Measurements from ENCODE around the gene GCNT1. TPM values are rescaled to one million over a fixed set of nuclear protein-coding genes. Genes with fewer than 3 reads are reported as not detected.
"Not testable (repeated sequence)": the region's sequence is repeated elsewhere in the genome, so short reads cannot be mapped to it uniquely, and the experiment has no call there.

Gene GCNT1
- total and polyA plus RNA-seq, 12 donors: 0.66 to 8.1 (median 1.9) TPM

DNA sequence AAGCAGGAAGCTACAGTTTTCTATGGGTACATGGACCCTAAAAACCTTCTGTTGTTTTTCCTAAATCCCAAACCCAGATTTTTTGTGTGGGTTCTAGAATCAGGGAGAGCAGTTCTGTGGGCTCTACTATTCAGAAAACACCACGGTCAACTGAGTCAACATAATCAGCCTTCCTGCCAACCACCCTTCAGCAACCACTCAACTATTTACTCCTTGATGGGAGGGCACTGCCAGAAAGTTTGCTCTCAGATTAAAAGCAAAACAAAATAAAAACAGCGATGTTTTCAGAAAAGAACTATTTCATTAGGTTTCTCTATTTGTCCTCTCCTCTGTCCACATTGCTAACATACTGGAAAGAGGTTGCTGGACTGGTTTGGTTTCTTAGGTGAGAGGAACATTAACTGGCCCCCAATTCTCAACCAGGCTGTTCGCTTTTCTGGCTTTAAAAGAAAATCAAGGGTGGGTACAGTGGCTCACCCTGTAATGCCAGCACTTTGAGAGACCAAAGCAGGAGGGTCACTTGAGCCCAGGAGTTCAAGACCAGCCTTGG, 72.3 kb downstream of the GCNT1 start:
- no peaks in the 10 kb centered on the region for H3K27me3 ChIP-seq
- DNase-seq (no peak), ATAC-seq (no peak)
- TF ChIP-seq, protein P1, sequence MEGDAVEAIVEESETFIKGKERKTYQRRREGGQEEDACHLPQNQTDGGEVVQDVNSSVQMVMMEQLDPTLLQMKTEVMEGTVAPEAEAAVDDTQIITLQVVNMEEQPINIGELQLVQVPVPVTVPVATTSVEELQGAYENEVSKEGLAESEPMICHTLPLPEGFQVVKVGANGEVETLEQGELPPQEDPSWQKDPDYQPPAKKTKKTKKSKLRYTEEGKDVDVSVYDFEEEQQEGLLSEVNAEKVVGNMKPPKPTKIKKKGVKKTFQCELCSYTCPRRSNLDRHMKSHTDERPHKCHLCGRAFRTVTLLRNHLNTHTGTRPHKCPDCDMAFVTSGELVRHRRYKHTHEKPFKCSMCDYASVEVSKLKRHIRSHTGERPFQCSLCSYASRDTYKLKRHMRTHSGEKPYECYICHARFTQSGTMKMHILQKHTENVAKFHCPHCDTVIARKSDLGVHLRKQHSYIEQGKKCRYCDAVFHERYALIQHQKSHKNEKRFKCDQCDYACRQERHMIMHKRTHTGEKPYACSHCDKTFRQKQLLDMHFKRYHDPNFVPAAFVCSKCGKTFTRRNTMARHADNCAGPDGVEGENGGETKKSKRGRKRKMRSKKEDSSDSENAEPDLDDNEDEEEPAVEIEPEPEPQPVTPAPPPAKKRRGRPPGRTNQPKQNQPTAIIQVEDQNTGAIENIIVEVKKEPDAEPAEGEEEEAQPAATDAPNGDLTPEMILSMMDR (IDR thresholded peaks at IDR 0.05): no peak
- 69 to 88% methylated on average over 3 of the region's 3 CpGs for WGBS, 2 donors
- intact Hi-C loops (cut with DNase I): loop anchor here in 3 of 10 donors (10.0 kb wide), 3 partner anchors 67 to 1083 kb away; partner anchors contain the start of gene GCNT1 (in 1 of the 3)
- H3K4me3 ChIP-seq: no peak overlapping the region
- no peaks in the 10 kb centered on the region for H3K36me3 ChIP-seq
- H3K27ac ChIP-seq: peak overlapping the region in 2 of 10 donors; percentile 24 to 66
- H3K9me3 ChIP-seq: peaks cover 0 to 17% (median 0%) of the 10 kb centered on the region in 11 donors
- H3K4me1 ChIP-seq: peaks cover 0 to 34% (median 0%) of the 10 kb centered on the region in 9 donors

DNA sequence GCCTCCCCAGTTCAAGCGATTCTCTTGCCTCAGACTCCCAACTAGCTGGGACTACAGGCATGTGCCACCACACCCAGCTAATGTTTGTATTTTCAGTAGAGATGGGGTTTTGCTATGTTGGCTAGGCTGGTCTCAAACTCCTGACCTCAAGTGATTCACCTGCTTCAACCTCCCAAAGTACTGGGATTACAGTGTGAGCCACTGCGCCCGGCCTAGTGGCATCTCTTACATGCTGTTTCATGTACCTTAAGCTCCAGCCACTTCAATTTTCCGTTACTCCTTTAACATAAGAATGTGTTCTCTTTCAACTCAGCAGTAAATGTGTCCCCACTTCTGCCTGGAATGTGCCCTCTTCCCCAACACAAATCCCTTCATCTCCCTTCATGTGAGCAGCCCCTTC, 73.9 kb downstream of the GCNT1 start:
- H3K27ac ChIP-seq: peak overlapping the region in 2 of 10 donors; percentile 4 to 32
- H3K4me1 ChIP-seq: peaks cover 0 to 41% (median 8%) of the 10 kb centered on the region in 9 donors
- not testable (repeated sequence) for H3K36me3 ChIP-seq, H3K9me3 ChIP-seq, H3K4me3 ChIP-seq, ATAC-seq, H3K27me3 ChIP-seq, DNase-seq
- WGBS, 2 donors: 78 to 92% methylated on average over 4 of the region's 4 CpGs
- intact Hi-C loops (cut with DNase I): loop anchor here in 3 of 10 donors (10.0 kb wide), 3 partner anchors 68 to 1082 kb away; partner anchors contain the start of gene GCNT1 (in 1 of the 3)

DNA sequence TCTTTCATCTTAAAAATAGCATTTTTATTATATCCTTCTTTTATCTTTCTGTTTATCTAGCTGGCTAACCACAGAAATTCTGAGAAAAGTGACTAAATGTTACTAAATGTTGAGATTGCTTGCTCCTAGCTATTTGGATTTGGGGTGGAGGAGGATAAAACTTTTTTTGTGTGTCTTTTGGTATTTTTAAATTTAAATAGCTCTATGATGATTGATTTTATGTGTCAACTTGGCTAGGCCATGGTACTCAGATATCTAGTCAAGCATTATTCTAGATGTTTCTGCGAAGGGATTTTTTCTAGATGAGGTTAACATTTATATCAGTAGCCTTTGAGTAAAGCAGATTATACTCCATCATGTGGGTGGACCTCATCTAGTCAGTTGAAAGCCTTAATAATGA, 75.0 kb downstream of the GCNT1 start:
- H3K27ac ChIP-seq: peak overlapping the region in 2 of 10 donors; percentile 4 to 32
- intact Hi-C loops (cut with DNase I): loop anchor here in 3 of 10 donors (10.0 kb wide), 3 partner anchors 69 to 1081 kb away; partner anchors contain the start of gene GCNT1 (in 1 of the 3)

DNA sequence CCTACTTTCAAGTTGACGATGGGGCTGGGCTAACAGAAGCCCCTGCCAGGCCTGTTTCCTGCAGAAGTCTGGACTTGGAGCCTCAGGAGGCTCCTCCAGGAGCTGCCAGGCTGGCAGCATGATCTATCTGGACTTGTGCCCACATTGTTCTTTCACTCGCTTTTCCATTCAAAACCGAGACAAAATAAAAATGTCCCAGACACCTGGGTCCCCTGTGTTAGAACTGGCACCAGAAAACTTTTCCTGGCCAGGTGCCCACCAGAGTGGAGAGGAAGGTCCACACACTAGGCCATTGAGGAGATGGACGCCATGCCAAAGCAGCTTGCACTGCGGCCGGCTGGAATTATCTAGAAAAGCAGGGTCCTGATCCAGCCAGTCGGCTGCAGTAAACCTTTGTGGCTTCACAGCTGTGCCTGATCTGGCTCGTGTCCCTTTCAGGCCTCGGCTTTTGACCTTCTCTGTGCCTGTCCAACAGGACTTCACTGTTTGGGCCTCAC, 78.2 kb downstream of the GCNT1 start:
- DNase-seq (peak; percentile 34 to 37), ATAC-seq (peak in 7 of 8 donors; percentile 23 to 79 (median 68))
- Histone ChIP-seq H3K9me3 (no peaks in the 10 kb centered on the region), H3K4me3 (no peak overlapping the region), H3K27ac (peak overlapping the region in 4 of 10 donors; percentile 1 to 39 (median 5)), H3K4me1 (peaks cover 0 to 24% (median 8%) of the 10 kb centered on the region in 9 donors), H3K27me3 (no peaks in the 10 kb centered on the region), H3K36me3 (no peaks in the 10 kb centered on the region)
- WGBS, 2 donors: 46 to 60% methylated on average over 9 of the region's 9 CpGs
- intact Hi-C loops (cut with DNase I): loop anchor here in 3 of 10 donors (10.0 kb wide), 3 partner anchors 72 to 1078 kb away; partner anchors contain the start of gene GCNT1 (in 1 of the 3)
- TF ChIP-seq, protein P1 (IDR thresholded peaks at IDR 0.05): no peak

More for the DNA sequence above, 75.0 kb downstream of the GCNT1 start:
- no peaks in the 10 kb centered on the region for H3K27me3 ChIP-seq
- ATAC-seq: no peak
- TF ChIP-seq, protein P1 (IDR thresholded peaks at IDR 0.05): no peak
- H3K4me1 ChIP-seq: peaks cover 0 to 41% (median 8%) of the 10 kb centered on the region in 9 donors
- 81 to 91% methylated on average over 1 of the region's 1 CpG for WGBS, 2 donors
- no peaks in the 10 kb centered on the region for H3K9me3 ChIP-seq
- H3K36me3 ChIP-seq: no peaks in the 10 kb centered on the region
- no peak overlapping the region for H3K4me3 ChIP-seq
- DNase-seq: no peak
